Karpas-422 (cell line): Measurements from ENCODE around the gene BNC2. TPM values are rescaled to one million over a fixed set of nuclear protein-coding genes. Genes with fewer than 3 reads are reported as not detected.

Experiments
- DNase-seq: peaks from one replicate; pipeline ENCODE4 v3.0.0-alpha.2; 2015
- H2AFZ ChIP-seq: fragments of 200-600 bp; sonication (generic); 2 replicates; pipeline ENCODE4 v1.6.1; 2014; ENCODE audit warnings: antibody characterized with exemption, low read length, mixed read lengths
- H3K27ac ChIP-seq: fragments of 200-600 bp; sonication (generic); 2 replicates; pipeline ENCODE4 v1.5.1; 2014; ENCODE audit warnings: mild to moderate bottlenecking, low read length, moderate library complexity
- H3K27me3 ChIP-seq: fragments of 200-600 bp; sonication (generic); 2 replicates; pipeline ENCODE4 v1.6.1; 2014; ENCODE audit warnings: low read length, mixed read lengths
- H3K36me3 ChIP-seq: fragments of 200-600 bp; sonication (generic); 2 replicates; pipeline ENCODE4 v1.6.1; 2014; ENCODE audit warnings: low read length, mixed read lengths; ENCODE audit not compliant: insufficient read depth
- H3K4me1 ChIP-seq: fragments of 200-600 bp; sonication (generic); 2 replicates; pipeline ENCODE4 v1.6.1; 2014; ENCODE audit warnings: mild to moderate bottlenecking, low read length, mixed read lengths
- H3K4me2 ChIP-seq: fragments of 200-600 bp; sonication (generic); 2 replicates; pipeline ENCODE4 v1.6.1; 2014; ENCODE audit warnings: low read length, low read depth, mild to moderate bottlenecking; ENCODE audit not compliant: poor library complexity, severe bottlenecking
- H3K4me3 ChIP-seq: fragments of 200-600 bp; sonication (generic); 2 replicates; pipeline ENCODE4 v1.5.1; 2014; ENCODE audit warnings: mild to moderate bottlenecking, antibody characterized with exemption, low read length, mixed read lengths
- H3K79me2 ChIP-seq: fragments of 200-600 bp; sonication (generic); 2 replicates; pipeline ENCODE4 v1.6.1; 2014; ENCODE audit warnings: mild to moderate bottlenecking, low read length, mixed read lengths
- H3K9ac ChIP-seq: fragments of 200-600 bp; sonication (generic); 2 replicates; pipeline ENCODE4 v1.6.0; 2014; ENCODE audit warnings: low read length
- H3K9me2 ChIP-seq: fragments of 200-600 bp; sonication (generic), shearing (Covaris generic); replicated peaks from 2 replicates; pipeline ENCODE4 v1.6.0; 2014; ENCODE audit warnings: mild to moderate bottlenecking, low read length, moderate library complexity; ENCODE audit not compliant: insufficient read depth
- H3K9me3 ChIP-seq: fragments of 300-700, 200-600 bp; sonication (generic); 2 replicates; pipeline ENCODE4 v1.6.1; 2014; ENCODE audit warnings: low read length, mixed read lengths
- H4K20me1 ChIP-seq: fragments of 200-600 bp; sonication (generic); 2 replicates; pipeline ENCODE4 v1.6.1; 2014; ENCODE audit warnings: mild to moderate bottlenecking, antibody characterized with exemption, low read length, low read depth; ENCODE audit not compliant: insufficient read depth
- total RNA-seq: library from RNA; depleted of rRNA; stranded (reverse); fragments of >200 nt; shearing (Covaris generic); gene quantifications from 2 replicates; pipeline ENCODE4 v1.2.3, GENCODE V29; 2014; ENCODE audit warnings: low replicate concordance

Gene BNC2
- total RNA-seq, 1 experiment from 2014 or later = not detected

- H3K36me3 ChIP-seq = no peaks in the 10 kb centered on the region
- no peaks in the 10 kb centered on the region for H3K9me3 ChIP-seq
- no peak overlapping the region for H3K4me3 ChIP-seq
- H3K79me2 ChIP-seq = no peaks in the 10 kb centered on the region
- H3K9ac ChIP-seq = no peak overlapping the region
- no peaks in the 10 kb centered on the region for H3K4me1 ChIP-seq
- no peak overlapping the region for H3K27ac ChIP-seq
- no peaks in the 10 kb centered on the region for H3K27me3 ChIP-seq
- H3K9me2 ChIP-seq = no peaks in the 10 kb centered on the region
- H4K20me1 ChIP-seq = no peaks in the 10 kb centered on the region
- H2AFZ ChIP-seq = no peak overlapping the region
- no peak overlapping the region for H3K4me2 ChIP-seq
- DNase-seq = no peak
These were observed 2.7 kb downstream of the BNC2 start for GRCh38 chr9:16867576-16868311.

GRCh38 chr9:16866587-16866986 lies 3.9 kb downstream of the BNC2 start:
- Histone ChIP-seq H3K79me2 (no peaks in the 10 kb centered on the region), H4K20me1 (no peaks in the 10 kb centered on the region), H3K27me3 (no peaks in the 10 kb centered on the region), H3K27ac (no peak overlapping the region), H3K9me2 (no peaks in the 10 kb centered on the region), H3K4me2 (no peak overlapping the region), H3K9me3 (no peaks in the 10 kb centered on the region), H3K36me3 (no peaks in the 10 kb centered on the region), H3K9ac (no peak overlapping the region), H3K4me1 (no peaks in the 10 kb centered on the region), H2AFZ (no peak overlapping the region), H3K4me3 (no peak overlapping the region)
- DNase-seq = no peak

- no peaks in the 10 kb centered on the region for H4K20me1 ChIP-seq
- H3K9me2 ChIP-seq = no peaks in the 10 kb centered on the region
- no peak overlapping the region for H3K9ac ChIP-seq
- H3K4me2 ChIP-seq = no peak overlapping the region
- no peaks in the 10 kb centered on the region for H3K9me3 ChIP-seq
- H3K27me3 ChIP-seq = no peaks in the 10 kb centered on the region
- H2AFZ ChIP-seq = no peak overlapping the region
- H3K36me3 ChIP-seq = no peaks in the 10 kb centered on the region
- no peaks in the 10 kb centered on the region for H3K79me2 ChIP-seq
- no peaks in the 10 kb centered on the region for H3K4me1 ChIP-seq
- H3K4me3 ChIP-seq = no peak overlapping the region
- H3K27ac ChIP-seq = no peak overlapping the region
- DNase-seq = no peak
These were observed 5.6 kb downstream of the BNC2 start for GRCh38 chr9:16864649-16865434.

GRCh38 chr9:16848179-16848578 lies 22.3 kb downstream of the BNC2 start:
- no peak for DNase-seq
- H3K9me2 ChIP-seq = no peaks in the 10 kb centered on the region
- H2AFZ ChIP-seq = no peak overlapping the region

GRCh38 chr9:16846986-16847385 lies 23.5 kb downstream of the BNC2 start:
- Histone ChIP-seq H3K27ac (no peak overlapping the region), H3K9me3 (no peaks in the 10 kb centered on the region), H4K20me1 (no peaks in the 10 kb centered on the region), H3K36me3 (no peaks in the 10 kb centered on the region), H3K27me3 (no peaks in the 10 kb centered on the region), H3K4me2 (no peak overlapping the region), H2AFZ (no peak overlapping the region), H3K9ac (no peak overlapping the region), H3K4me1 (no peaks in the 10 kb centered on the region), H3K4me3 (no peak overlapping the region), H3K79me2 (no peaks in the 10 kb centered on the region), H3K9me2 (no peaks in the 10 kb centered on the region)
- no peak for DNase-seq

More at GRCh38 chr9:16848179-16848578, 22.3 kb downstream of the BNC2 start:
- H3K9ac ChIP-seq = no peak overlapping the region
- no peak overlapping the region for H3K4me2 ChIP-seq
- H3K9me3 ChIP-seq = no peaks in the 10 kb centered on the region
- H3K79me2 ChIP-seq = no peaks in the 10 kb centered on the region
- no peaks in the 10 kb centered on the region for H4K20me1 ChIP-seq
- H3K4me3 ChIP-seq = no peak overlapping the region
- no peaks in the 10 kb centered on the region for H3K4me1 ChIP-seq
- H3K36me3 ChIP-seq = no peaks in the 10 kb centered on the region
- no peak overlapping the region for H3K27ac ChIP-seq
- no peaks in the 10 kb centered on the region for H3K27me3 ChIP-seq

GRCh38 chr9:16846367-16846766 lies 24.1 kb downstream of the BNC2 start:
- Histone ChIP-seq H3K4me2 (no peak overlapping the region), H3K27ac (no peak overlapping the region), H3K79me2 (no peaks in the 10 kb centered on the region), H3K9ac (no peak overlapping the region), H3K4me1 (no peaks in the 10 kb centered on the region), H3K9me3 (no peaks in the 10 kb centered on the region), H3K27me3 (no peaks in the 10 kb centered on the region), H2AFZ (no peak overlapping the region), H3K4me3 (no peak overlapping the region), H4K20me1 (no peaks in the 10 kb centered on the region), H3K9me2 (no peaks in the 10 kb centered on the region), H3K36me3 (no peaks in the 10 kb centered on the region)
- DNase-seq = no peak

GRCh38 chr9:16834817-16835216 lies 35.7 kb downstream of the BNC2 start:
- Histone ChIP-seq H3K36me3 (no peaks in the 10 kb centered on the region), H3K4me3 (no peak overlapping the region), H4K20me1 (no peaks in the 10 kb centered on the region), H2AFZ (no peak overlapping the region), H3K79me2 (no peaks in the 10 kb centered on the region), H3K4me1 (no peaks in the 10 kb centered on the region), H3K27me3 (no peaks in the 10 kb centered on the region; the same call in 1 of the 2 replicates), H3K4me2 (no peak overlapping the region), H3K9ac (no peak overlapping the region), H3K9me2 (no peaks in the 10 kb centered on the region; the same call in 1 of the 2 replicates), H3K27ac (no peak overlapping the region), H3K9me3 (no peaks in the 10 kb centered on the region)
- DNase-seq = no peak

GRCh38 chr9:16833296-16833835 lies 37.1 kb downstream of the BNC2 start:
- no peaks in the 10 kb centered on the region for H3K36me3 ChIP-seq
- H3K9ac ChIP-seq = no peak overlapping the region
- no peaks in the 10 kb centered on the region for H3K79me2 ChIP-seq
- no peak for DNase-seq
- H4K20me1 ChIP-seq = no peaks in the 10 kb centered on the region
- H3K4me1 ChIP-seq = no peaks in the 10 kb centered on the region
- no peak overlapping the region for H2AFZ ChIP-seq
- no peak overlapping the region for H3K4me3 ChIP-seq
- no peaks in the 10 kb centered on the region; the same call in 1 of the 2 replicates for H3K9me2 ChIP-seq
- H3K27ac ChIP-seq = no peak overlapping the region
- H3K9me3 ChIP-seq = no peaks in the 10 kb centered on the region
- H3K4me2 ChIP-seq = no peak overlapping the region
- no peaks in the 10 kb centered on the region; the same call in 1 of the 2 replicates for H3K27me3 ChIP-seq
